ENCODE data around the gene ADGRB3. TPM values are rescaled to one million over a fixed set of nuclear protein-coding genes. Genes with fewer than 3 reads are reported as not detected.
A peak's percentile ranks its signal among the peaks of the same experiment; 100 is the strongest.

ADGRB3 gene
- total and polyA plus RNA-seq, 12 donors, result 0.47 to 2.1 (median 0.85) TPM

DNA sequence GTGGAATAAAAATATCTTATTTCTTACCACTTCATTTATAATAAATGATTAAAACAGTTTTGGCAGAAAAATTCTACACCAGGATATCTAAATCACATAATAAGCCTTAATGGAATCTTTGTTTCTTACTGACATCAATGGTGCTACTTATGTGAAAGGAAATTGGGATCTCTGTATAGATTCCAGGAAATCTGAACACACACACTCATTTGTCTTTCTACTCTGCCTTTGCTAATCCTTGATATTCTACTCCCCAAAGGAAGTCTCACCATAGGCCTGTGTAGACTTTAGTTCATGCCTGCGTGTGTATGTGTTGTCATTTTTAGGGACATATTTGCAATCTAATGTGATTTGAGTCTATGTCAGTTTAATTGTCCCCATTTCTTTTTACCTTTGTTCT is 7.9 kb downstream of the ADGRB3 start:
- 86 to 91% methylated on average over 1 of the region's 1 CpG for WGBS, 2 donors
- TF ChIP-seq, protein P1, sequence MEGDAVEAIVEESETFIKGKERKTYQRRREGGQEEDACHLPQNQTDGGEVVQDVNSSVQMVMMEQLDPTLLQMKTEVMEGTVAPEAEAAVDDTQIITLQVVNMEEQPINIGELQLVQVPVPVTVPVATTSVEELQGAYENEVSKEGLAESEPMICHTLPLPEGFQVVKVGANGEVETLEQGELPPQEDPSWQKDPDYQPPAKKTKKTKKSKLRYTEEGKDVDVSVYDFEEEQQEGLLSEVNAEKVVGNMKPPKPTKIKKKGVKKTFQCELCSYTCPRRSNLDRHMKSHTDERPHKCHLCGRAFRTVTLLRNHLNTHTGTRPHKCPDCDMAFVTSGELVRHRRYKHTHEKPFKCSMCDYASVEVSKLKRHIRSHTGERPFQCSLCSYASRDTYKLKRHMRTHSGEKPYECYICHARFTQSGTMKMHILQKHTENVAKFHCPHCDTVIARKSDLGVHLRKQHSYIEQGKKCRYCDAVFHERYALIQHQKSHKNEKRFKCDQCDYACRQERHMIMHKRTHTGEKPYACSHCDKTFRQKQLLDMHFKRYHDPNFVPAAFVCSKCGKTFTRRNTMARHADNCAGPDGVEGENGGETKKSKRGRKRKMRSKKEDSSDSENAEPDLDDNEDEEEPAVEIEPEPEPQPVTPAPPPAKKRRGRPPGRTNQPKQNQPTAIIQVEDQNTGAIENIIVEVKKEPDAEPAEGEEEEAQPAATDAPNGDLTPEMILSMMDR (IDR thresholded peaks at IDR 0.05), result no peak
- Histone ChIP-seq H3K9me3 (no peaks in the 10 kb centered on the region), H3K27ac (no peak overlapping the region), H3K36me3 (no peaks in the 10 kb centered on the region), H3K4me1 (peaks cover 0 to 10% (median 0%) of the 10 kb centered on the region in 9 donors), H3K4me3 (no peak overlapping the region), H3K27me3 (peaks cover 0 to 12% (median 6%) of the 10 kb centered on the region in 7 donors)
- ATAC-seq, result no peak
- no peak for DNase-seq
- intact Hi-C loops (cut with DNase I), result loop anchor here in 2 of 10 donors (10.0 kb wide), 1 partner anchor 322 kb away; no protein-coding TSS in a partner anchor

DNA sequence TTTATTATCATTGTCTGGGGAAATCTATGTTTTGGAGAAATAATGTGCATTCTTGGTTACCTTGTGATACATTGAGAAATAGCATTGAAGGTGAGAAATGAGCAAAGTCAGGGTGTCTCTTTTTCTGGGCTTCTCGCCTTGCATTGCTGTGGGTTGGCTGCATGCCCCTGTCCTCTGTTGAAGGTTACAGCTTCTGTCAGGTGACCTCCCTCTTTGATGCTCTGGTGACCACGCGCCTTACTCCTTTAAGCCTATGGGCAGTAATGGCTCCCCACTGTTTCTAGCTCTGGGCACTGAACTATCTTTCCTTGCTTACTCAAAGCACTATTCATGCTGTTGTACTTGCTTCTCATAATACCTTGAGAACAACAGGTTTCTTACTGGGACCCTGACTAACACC is 14.6 kb downstream of the ADGRB3 start:
- TF ChIP-seq, protein P1 (IDR thresholded peaks at IDR 0.05), result no peak
- WGBS, 2 donors, result 81 to 83% methylated on average over 3 of the region's 3 CpGs
- H3K9me3 ChIP-seq, result no peaks in the 10 kb centered on the region
- no peaks in the 10 kb centered on the region for H3K36me3 ChIP-seq
- intact Hi-C loops (cut with DNase I), result loop anchor here in 2 of 10 donors (10.0 kb wide), 1 partner anchor 315 kb away; no protein-coding TSS in a partner anchor
- H3K27me3 ChIP-seq, result no peaks in the 10 kb centered on the region
- no peak overlapping the region for H3K4me3 ChIP-seq
- DNase-seq (no peak), ATAC-seq (no peak)
- peaks cover 0 to 25% (median 4%) of the 10 kb centered on the region in 9 donors for H3K4me1 ChIP-seq
- no peak overlapping the region for H3K27ac ChIP-seq

DNA sequence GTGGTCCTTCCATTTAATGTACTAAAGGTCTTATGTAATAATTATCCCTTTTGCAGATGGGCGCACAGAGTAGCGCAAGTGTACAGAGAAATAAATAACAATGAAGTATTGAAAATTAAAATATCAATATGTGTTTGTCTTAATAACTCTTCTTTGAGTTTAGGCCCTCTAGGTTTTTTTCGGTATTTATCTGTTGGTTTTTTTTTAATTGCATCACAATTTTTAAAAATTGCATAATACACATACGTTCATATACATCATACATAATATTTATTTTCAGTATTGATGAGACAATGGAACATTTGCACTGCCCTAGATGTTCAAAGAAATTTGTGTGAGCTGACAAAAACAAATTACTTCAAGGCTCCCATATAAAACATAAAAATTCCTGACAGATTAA is 15.1 kb downstream of the ADGRB3 start:
- no peak for ATAC-seq
- intact Hi-C loops (cut with DNase I), result no loop called here

DNA sequence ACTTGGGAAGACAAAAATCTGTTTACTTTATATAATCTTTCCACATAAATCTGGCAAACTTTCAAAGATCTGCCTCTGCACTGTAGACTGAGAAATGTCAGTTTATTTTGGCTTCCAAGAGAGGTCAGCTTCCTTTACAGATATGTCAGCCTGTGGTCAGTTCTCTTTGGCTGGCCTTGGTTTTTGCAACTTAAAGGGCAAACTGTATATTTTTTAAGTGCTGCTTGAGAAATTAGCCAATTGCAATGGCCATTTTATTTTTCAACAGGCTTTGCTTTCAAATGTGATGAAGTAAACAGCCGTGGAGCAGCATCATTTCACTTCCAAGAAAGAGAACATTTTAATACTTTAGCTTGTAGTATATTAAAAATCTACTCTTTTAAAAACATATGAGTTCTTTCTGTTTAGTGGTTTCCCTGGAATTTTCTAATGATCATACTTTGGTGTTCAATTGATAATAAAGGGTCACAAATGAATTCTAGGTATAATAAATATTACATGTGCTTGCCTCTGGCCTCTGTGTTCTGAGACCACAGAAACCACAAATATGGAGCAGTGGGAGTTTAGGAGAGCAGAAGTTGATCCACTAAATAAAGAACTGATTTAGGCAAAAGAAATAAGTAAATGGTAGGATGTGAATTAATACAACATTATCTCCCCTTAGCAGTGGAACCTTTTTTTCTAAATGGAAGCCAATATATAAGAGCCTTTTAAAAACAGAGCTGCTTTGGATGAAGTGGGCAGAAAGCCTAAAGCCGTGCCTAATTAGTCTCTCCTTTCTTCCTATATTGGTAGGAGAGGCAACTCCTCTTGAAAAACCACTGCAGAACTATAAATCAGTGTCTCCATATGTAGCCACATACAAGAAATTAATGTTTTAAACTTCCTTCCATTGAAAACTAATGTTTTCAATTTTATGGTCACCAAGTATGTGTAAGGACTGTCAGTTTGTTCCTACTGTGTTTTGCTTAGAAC is 16.2 kb downstream of the ADGRB3 start:
- H3K4me1 ChIP-seq, result peaks cover 0 to 36% (median 4%) of the 10 kb centered on the region in 9 donors
- no peak overlapping the region for H3K4me3 ChIP-seq
- ATAC-seq (no peak), DNase-seq (no peak)
- no peaks in the 10 kb centered on the region for H3K27me3 ChIP-seq
- WGBS, 2 donors, result 57 to 68% methylated on average over 2 of the region's 2 CpGs
- H3K36me3 ChIP-seq, result no peaks in the 10 kb centered on the region
- no peaks in the 10 kb centered on the region for H3K9me3 ChIP-seq
- TF ChIP-seq, protein P1 (IDR thresholded peaks at IDR 0.05), result no peak
- intact Hi-C loops (cut with DNase I), result no loop called here
- peak overlapping the region in 5 of 10 donors; percentile 2 to 40 (median 18) for H3K27ac ChIP-seq

More for the DNA sequence above, 15.1 kb downstream of the ADGRB3 start:
- TF ChIP-seq, protein P1 (IDR thresholded peaks at IDR 0.05), result no peak
- no peak overlapping the region for H3K4me3 ChIP-seq
- H3K9me3 ChIP-seq, result no peaks in the 10 kb centered on the region
- WGBS, 2 donors, result 91% methylated on average over 4 of the region's 4 CpGs
- no peaks in the 10 kb centered on the region for H3K27me3 ChIP-seq
- DNase-seq, result no peak
- H3K27ac ChIP-seq, result no peak overlapping the region
- no peaks in the 10 kb centered on the region for H3K36me3 ChIP-seq
- H3K4me1 ChIP-seq, result peaks cover 0 to 26% (median 4%) of the 10 kb centered on the region in 9 donors

Measured in heart right ventricle (tissue), 16 donors.